ENCODE measurements around the gene TAF10.

TAF10 gene

GRCh38 chr11:6576471-6577373, 35.3 kb downstream of the TAF10 start:
- DNase-seq = no peak

GRCh38 chr11:6574816-6575715, 37.0 kb downstream of the TAF10 start:
- no peak for DNase-seq

GRCh38 chr11:6572215-6572614, 39.8 kb downstream of the TAF10 start:
- no peak for DNase-seq

- no peak for DNase-seq
Observed at GRCh38 chr11:6571434-6572008, 40.5 kb downstream of the TAF10 start.

GRCh38 chr11:6570691-6571427, 41.2 kb downstream of the TAF10 start:
- DNase-seq = no peak

GRCh38 chr11:6569706-6570105, 42.3 kb downstream of the TAF10 start:
- DNase-seq = no peak

- DNase-seq = no peak
Observed at GRCh38 chr11:6568191-6568918, 43.7 kb downstream of the TAF10 start.

- DNase-seq = no peak
Observed at GRCh38 chr11:6567371-6567745, 44.7 kb downstream of the TAF10 start.

- DNase-seq = no peak
Observed at GRCh38 chr11:6566704-6567370, 45.2 kb downstream of the TAF10 start.

- DNase-seq = no peak
Observed at GRCh38 chr11:6565988-6566703, 45.9 kb downstream of the TAF10 start.

GRCh38 chr11:6565325-6565724, 46.7 kb downstream of the TAF10 start:
- no peak for DNase-seq

- DNase-seq = no peak
Observed at GRCh38 chr11:6563667-6564066, 48.3 kb downstream of the TAF10 start.

GRCh38 chr11:6563121-6563619, 48.8 kb downstream of the TAF10 start:
- no peak for DNase-seq

- no peak for DNase-seq
Observed at GRCh38 chr11:6561288-6561687, 50.7 kb downstream of the TAF10 start.
